SK-N-MC (cell line): ENCODE results near the gene CX3CR1.

Source experiments
- DNase-seq: peaks from one replicate; pipeline ENCODE4 v3.0.0-alpha.2; 2011; ENCODE audit warnings: low read depth, low spot score
- H3K27ac ChIP-seq: fragments of 200-600 bp; sonication (generic); 2 replicates; pipeline ENCODE4 v1.5.1; 2016; ENCODE audit warnings: mixed run types
- H3K36me3 ChIP-seq: fragments of 200-600 bp; sonication (generic); 2 replicates; pipeline ENCODE4 v1.6.1; 2017; ENCODE audit warnings: antibody characterized with exemption, low read length, mixed read lengths; ENCODE audit not compliant: insufficient read depth
- H3K4me3 ChIP-seq: fragments of 200-600 bp; sonication (generic); 2 replicates; pipeline ENCODE4 v1.5.1; 2016
- H3K9ac ChIP-seq: fragments of 200-600 bp; sonication (generic); 2 replicates; pipeline ENCODE4 v1.8.0; 2017; ENCODE audit warnings: mixed run types, mixed read lengths; ENCODE audit not compliant: insufficient read length
- H3K9me3 ChIP-seq: fragments of 200-600 bp; sonication (generic); 2 replicates; pipeline ENCODE4 v1.6.1; 2017; ENCODE audit warnings: low read depth, mild to moderate bottlenecking, antibody characterized with exemption, low read length, moderate library complexity, mixed read lengths
- EZH2 ChIP-seq: fragments of 200-600 bp; sonication (generic); IDR thresholded peaks from one replicate; pipeline ENCODE4 v1.6.1; 2017; ENCODE audit warnings: antibody characterized with exemption
- FOXP2 ChIP-seq: optimal IDR thresholded peaks from 2 replicates; pipeline ENCODE3; 2011; ENCODE audit warnings: mild to moderate bottlenecking, moderate library complexity; ENCODE audit not compliant: insufficient read depth; ENCODE audit errors: extremely low read length, control extremely low read depth
- POLR2AphosphoS5 ChIP-seq: IDR thresholded peaks from 2 replicates; pipeline ENCODE4 v1.6.1; 2012; ENCODE audit warnings: mild to moderate bottlenecking, low read depth, low read length, borderline replicate concordance

CX3CR1 gene

GRCh38 chr3:39319249-39319648, 39.4 kb upstream of the CX3CR1 start:
- H3K4me3 ChIP-seq = no peak overlapping the region
- H3K9me3 ChIP-seq = no peaks in the 10 kb centered on the region
- TF ChIP-seq EZH2 = no peak
- no peak for TF ChIP-seq POLR2AphosphoS5
- TF ChIP-seq FOXP2 = no peak
- H3K36me3 ChIP-seq = no peaks in the 10 kb centered on the region
- no peak for DNase-seq
- H3K9ac ChIP-seq = no peak overlapping the region
- H3K27ac ChIP-seq = no peak overlapping the region

DNA sequence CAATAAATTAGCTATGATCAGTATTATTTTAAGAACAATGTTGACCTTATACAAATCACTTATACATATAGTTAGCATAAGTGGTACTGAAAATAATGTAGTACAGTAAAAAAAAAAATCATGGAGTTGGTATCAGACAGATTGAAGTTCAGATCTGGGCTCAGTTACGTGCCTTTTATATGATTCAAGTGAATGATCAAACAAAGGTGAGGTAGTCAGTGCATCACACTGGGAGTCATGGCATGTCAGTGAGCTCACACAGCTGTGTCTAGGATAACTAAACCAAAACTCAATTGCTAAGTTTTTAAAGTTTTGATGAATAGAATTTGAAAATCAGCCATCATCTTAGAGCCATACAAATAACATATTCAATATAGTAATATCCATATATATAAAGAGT, 38.5 kb upstream of the CX3CR1 start:
- H3K4me3 ChIP-seq = no peak overlapping the region

GRCh38 chr3:39317571-39318169, 37.8 kb upstream of the CX3CR1 start:
- Histone ChIP-seq H3K9me3 (no peaks in the 10 kb centered on the region), H3K27ac (no peak overlapping the region), H3K36me3 (no peaks in the 10 kb centered on the region), H3K4me3 (no peak overlapping the region), H3K9ac (no peak overlapping the region)
- no peak for TF ChIP-seq POLR2AphosphoS5
- no peak for TF ChIP-seq EZH2
- TF ChIP-seq FOXP2 = no peak
- no peak for DNase-seq

More for the DNA sequence above, 38.5 kb upstream of the CX3CR1 start:
- H3K9me3 ChIP-seq = no peaks in the 10 kb centered on the region
- TF ChIP-seq POLR2AphosphoS5 = no peak
- TF ChIP-seq FOXP2 = no peak
- TF ChIP-seq EZH2 = no peak
- H3K9ac ChIP-seq = no peak overlapping the region
- H3K36me3 ChIP-seq = no peaks in the 10 kb centered on the region
- DNase-seq = no peak
- H3K27ac ChIP-seq = no peak overlapping the region

GRCh38 chr3:39315420-39315819, 35.6 kb upstream of the CX3CR1 start:
- no peak for DNase-seq

GRCh38 chr3:39313289-39313688, 33.5 kb upstream of the CX3CR1 start:
- Histone ChIP-seq H3K9me3 (no peaks in the 10 kb centered on the region), H3K27ac (no peak overlapping the region), H3K9ac (no peak overlapping the region), H3K4me3 (no peak overlapping the region), H3K36me3 (no peaks in the 10 kb centered on the region)
- TF ChIP-seq FOXP2 (no peak), EZH2 (no peak)
- no peak for DNase-seq

More at GRCh38 chr3:39315420-39315819, 35.6 kb upstream of the CX3CR1 start:
- Histone ChIP-seq H3K36me3 (no peaks in the 10 kb centered on the region), H3K27ac (no peak overlapping the region), H3K9ac (no peak overlapping the region), H3K4me3 (no peak overlapping the region), H3K9me3 (no peaks in the 10 kb centered on the region)
- TF ChIP-seq POLR2AphosphoS5 = no peak
- TF ChIP-seq EZH2 = no peak
- no peak for TF ChIP-seq FOXP2

GRCh38 chr3:39302178-39302577, 22.3 kb upstream of the CX3CR1 start:
- TF ChIP-seq EZH2 (no peak), POLR2AphosphoS5 (no peak), FOXP2 (no peak)
- DNase-seq = no peak
- H3K9me3 ChIP-seq = no peaks in the 10 kb centered on the region
- H3K27ac ChIP-seq = no peak overlapping the region
- H3K36me3 ChIP-seq = no peaks in the 10 kb centered on the region
- no peak overlapping the region for H3K4me3 ChIP-seq
- no peak overlapping the region for H3K9ac ChIP-seq

DNA sequence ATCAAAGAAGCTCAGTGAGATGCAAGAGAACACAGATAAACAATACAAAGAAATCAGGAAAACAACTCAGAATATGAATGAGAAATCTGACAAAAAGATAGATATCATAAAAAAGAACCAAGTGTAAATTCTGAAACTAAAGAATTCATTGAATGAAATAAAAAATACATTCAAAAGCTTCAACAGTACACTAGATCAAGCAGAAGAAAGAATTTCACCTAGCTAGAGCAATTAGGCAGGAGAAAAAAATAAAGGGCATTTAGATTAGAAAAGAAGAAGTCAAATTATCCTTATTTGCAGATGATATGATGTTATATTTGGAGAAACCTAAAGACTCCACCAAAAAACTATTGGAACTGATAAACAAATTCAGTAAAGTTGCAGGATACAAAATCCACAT, 19.4 kb upstream of the CX3CR1 start:
- Histone ChIP-seq H3K27ac (no peak overlapping the region), H3K9me3 (no peaks in the 10 kb centered on the region), H3K36me3 (no peaks in the 10 kb centered on the region), H3K9ac (no peak overlapping the region), H3K4me3 (no peak overlapping the region)
- DNase-seq = no peak
- TF ChIP-seq FOXP2 (no peak), POLR2AphosphoS5 (no peak), EZH2 (no peak)

DNA sequence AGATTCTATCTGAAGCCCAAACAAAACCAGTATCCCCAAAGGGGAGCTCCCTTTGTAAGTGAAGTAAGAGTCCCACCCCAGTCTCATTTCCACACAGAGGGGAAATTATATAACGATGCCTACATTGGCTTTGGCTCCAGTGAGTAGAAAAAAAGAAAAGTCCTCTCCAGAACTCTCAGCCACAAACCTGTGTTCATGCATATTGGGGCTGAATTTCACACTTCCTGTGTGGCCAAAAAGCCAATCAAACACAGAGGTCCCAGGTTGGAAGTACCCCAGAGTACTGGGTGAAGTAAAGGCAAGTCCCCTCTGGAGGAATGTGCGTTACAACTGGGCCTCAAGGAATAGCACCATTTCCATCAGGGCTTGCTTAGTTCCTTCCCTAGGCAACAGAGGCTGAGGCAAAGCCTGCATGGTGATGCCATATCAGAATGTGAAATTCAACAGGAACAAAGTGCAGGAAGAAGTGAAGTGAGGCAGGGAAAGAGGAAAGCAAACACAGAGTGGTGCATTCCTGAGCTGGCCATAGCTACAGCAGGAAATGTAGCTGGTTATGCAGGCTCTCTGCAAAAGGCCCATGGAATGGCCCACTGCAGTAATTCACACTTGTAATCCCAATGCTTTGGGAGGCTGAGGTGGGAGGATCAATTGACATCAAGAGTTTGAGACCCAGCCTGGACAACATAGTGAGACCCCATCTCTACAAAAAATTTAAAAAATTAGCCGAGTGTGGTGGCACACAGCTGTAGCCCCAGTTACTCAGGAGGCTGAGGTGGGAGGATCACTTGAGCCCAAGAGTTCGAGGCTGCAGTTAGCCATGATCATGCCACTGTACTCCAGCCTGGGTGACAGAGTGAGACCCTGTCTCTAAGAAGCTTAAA, 16.6 kb upstream of the CX3CR1 start:
- TF ChIP-seq FOXP2 (no peak), EZH2 (no peak), POLR2AphosphoS5 (no peak)
- DNase-seq = no peak
- H3K27ac ChIP-seq = no peak overlapping the region
- H3K9ac ChIP-seq = no peak overlapping the region
- no peak overlapping the region for H3K4me3 ChIP-seq
- H3K9me3 ChIP-seq = no peaks in the 10 kb centered on the region
- H3K36me3 ChIP-seq = no peaks in the 10 kb centered on the region
